Kidney (tissue), 14 donors: ENCODE results near the gene ICOS. TPM values are rescaled to one million over a fixed set of nuclear protein-coding genes. Genes with fewer than 3 reads are reported as not detected.

Source experiments
- DNase-seq, 5 donors: peaks; one replicate each; pipeline ENCODE4 v3.0.0-alpha.2; 2013 to 2020
- FAIRE-seq: peaks from 2 replicates; lab custom pipeline; 2012; peaks lifted over from hg19 to GRCh38; lab: Jason Lieb, UNC
- H3K27ac ChIP-seq, 2 donors: one replicate each; pipeline ENCODE4 v1.7.0; 2013; ENCODE audit warnings: low read depth in 2 of 2, low read length in 2 of 2, inconsistent platforms in 1 of 2
- H3K27me3 ChIP-seq: one replicate; pipeline ENCODE4 v1.7.1; 2013; ENCODE audit warnings: low read length, inconsistent platforms; ENCODE audit not compliant: control insufficient read depth, insufficient read depth
- H3K36me3 ChIP-seq, 3 donors: one replicate each; pipeline versions ENCODE4 v1.7.0 to v1.7.1; 2013; ENCODE audit warnings: low read length in 3 of 3, control low read depth in 1 of 3, inconsistent platforms in 1 of 3; ENCODE audit not compliant: insufficient read depth in 3 of 3, control insufficient read depth in 2 of 3
- H3K4me1 ChIP-seq, 3 donors: one replicate each; pipeline versions ENCODE4 v1.7.0 to v1.7.1; 2013; ENCODE audit warnings: low read length in 3 of 3, inconsistent platforms in 1 of 3, low read depth in 1 of 3; ENCODE audit not compliant: control insufficient read depth in 2 of 3, insufficient read depth in 2 of 3
- H3K4me3 ChIP-seq, 3 donors: one replicate each; pipeline versions ENCODE4 v1.7.0 to v1.8.1; 2013; ENCODE audit warnings: low read length in 3 of 3, control low read depth in 1 of 3, inconsistent platforms in 1 of 3
- H3K9ac ChIP-seq, 3 donors: one replicate each; pipeline versions ENCODE4 v1.7.0 to v1.7.1; 2013; ENCODE audit warnings: low read length in 3 of 3, control low read depth in 1 of 3, inconsistent platforms in 1 of 3
- H3K9me3 ChIP-seq, 3 donors: one replicate each; pipeline versions ENCODE4 v1.7.0 to v1.7.1; 2013; ENCODE audit warnings: low read length in 3 of 3, control low read depth in 1 of 3, inconsistent platforms in 1 of 3; ENCODE audit not compliant: control insufficient read depth in 2 of 3, insufficient read depth in 1 of 3
- intact Hi-C: fragments of 100-400 bp; cut with DNase I; formaldehyde crosslinking; loops from one replicate; pipeline ENCODE4 v1.11.1; 2022
- polyA plus RNA-seq: library from polyadenylated mRNA; stranded (reverse); fragments of 350-450 nt; fragmentation: Illumina TruSeq; extraction: RNeasy Lipid Tissue Mini Kit (QIAGEN cat#74804); gene quantifications from one replicate; pipeline ENCODE4 v1.2.3, GENCODE V29; 2014; ENCODE audit warnings: low read depth, low replicate concordance; ENCODE audit not compliant: insufficient read depth
- total RNA-seq: library from RNA; stranded (reverse); fragmentation: NEBNext Ultra II Directional; extraction: Animal tissue kit (Norgen Biotek cat#: 25700); gene quantifications from one replicate; pipeline ENCODE4 v1.2.1, GENCODE V29; 2021
- TF ChIP-seq, protein P1 (sequence below): IDR thresholded peaks from 3 replicates; pipeline ENCODE4 v1.5.1; 2012; ENCODE audit warnings: mild to moderate bottlenecking, moderate library complexity, borderline replicate concordance; ENCODE audit not compliant: insufficient read depth; ENCODE audit errors: extremely low read depth
- donor health status: control.
- donor health status: control.
- donor health status: control.
- donor health status: control.
- donor health status: control.
- donor health status: DM: yes; HTN: yes; CAD: no.
- donor health status: Normal renal cell carcinoma (clear cell type).

Gene ICOS
- total and polyA plus RNA-seq, 2 donors from 2014 or later: 0.85 TPM; not detected in 1

DNA sequence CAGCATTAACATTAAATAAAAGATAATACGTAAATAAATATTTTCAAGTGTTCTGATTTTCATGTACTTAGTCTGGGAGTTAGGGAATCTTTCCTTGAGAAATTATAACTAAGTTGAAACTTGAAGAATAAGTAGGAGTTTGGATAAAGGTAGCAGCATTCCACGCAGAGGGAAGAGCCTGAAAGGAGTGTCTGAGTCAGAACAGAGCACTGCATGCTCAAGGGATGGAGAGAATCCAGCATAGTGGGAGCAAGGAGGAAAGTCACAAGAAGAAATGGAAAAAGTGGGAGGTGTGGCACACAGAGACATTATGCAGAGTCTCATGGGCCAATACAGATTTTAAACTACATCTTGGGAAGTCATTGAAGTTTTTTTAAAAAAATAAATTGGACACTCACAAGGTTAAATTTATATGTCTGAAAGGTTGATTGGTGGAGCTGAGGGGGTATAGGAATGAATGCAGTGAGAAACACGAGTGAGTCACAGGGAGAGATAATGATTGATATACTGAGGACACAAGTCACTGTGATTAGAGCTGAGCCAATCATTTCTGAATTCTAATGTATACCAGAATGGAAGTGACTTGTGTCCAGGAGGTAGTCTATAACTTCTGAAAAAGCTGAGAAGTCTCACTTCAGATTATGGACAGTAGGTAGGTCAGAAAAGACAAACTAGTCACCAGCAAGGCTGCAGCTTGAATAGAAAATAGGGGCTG lies 66.9 kb downstream of the ICOS start:
- intact Hi-C loops: no loop called here
- H3K4me1 ChIP-seq: no peaks in the 10 kb centered on the region
- H3K27me3 ChIP-seq: no peaks in the 10 kb centered on the region
- no peaks in the 10 kb centered on the region for H3K9me3 ChIP-seq
- H3K27ac ChIP-seq: no peak overlapping the region
- no peak for DNase-seq
- TF ChIP-seq, protein P1, sequence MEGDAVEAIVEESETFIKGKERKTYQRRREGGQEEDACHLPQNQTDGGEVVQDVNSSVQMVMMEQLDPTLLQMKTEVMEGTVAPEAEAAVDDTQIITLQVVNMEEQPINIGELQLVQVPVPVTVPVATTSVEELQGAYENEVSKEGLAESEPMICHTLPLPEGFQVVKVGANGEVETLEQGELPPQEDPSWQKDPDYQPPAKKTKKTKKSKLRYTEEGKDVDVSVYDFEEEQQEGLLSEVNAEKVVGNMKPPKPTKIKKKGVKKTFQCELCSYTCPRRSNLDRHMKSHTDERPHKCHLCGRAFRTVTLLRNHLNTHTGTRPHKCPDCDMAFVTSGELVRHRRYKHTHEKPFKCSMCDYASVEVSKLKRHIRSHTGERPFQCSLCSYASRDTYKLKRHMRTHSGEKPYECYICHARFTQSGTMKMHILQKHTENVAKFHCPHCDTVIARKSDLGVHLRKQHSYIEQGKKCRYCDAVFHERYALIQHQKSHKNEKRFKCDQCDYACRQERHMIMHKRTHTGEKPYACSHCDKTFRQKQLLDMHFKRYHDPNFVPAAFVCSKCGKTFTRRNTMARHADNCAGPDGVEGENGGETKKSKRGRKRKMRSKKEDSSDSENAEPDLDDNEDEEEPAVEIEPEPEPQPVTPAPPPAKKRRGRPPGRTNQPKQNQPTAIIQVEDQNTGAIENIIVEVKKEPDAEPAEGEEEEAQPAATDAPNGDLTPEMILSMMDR: no peak
- H3K4me3 ChIP-seq: no peak overlapping the region
- H3K9ac ChIP-seq: no peak overlapping the region
- no peak for FAIRE-seq
- no peaks in the 10 kb centered on the region for H3K36me3 ChIP-seq

DNA sequence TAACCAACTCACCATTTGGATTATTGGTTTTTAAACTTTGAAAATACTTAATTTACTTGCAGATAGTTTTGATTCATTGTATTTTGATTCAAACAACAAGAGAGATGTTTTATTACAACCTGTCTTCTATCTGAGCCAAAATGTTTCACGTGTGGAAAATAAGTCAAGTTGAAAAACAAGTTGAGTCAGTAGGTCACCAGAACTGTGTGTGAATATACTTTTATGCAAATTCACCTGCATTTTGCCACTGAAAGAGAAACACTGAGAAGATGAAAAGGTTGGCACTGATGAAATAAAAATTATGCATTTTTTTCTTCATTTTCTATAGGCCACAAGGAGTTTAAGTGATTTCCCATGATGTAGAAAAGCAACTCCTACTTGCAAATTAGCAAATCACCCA lies 68.3 kb downstream of the ICOS start:
- Histone ChIP-seq H3K9ac (no peak overlapping the region), H3K9me3 (no peaks in the 10 kb centered on the region), H3K27me3 (no peaks in the 10 kb centered on the region), H3K36me3 (no peaks in the 10 kb centered on the region), H3K27ac (no peak overlapping the region), H3K4me3 (no peak overlapping the region), H3K4me1 (no peaks in the 10 kb centered on the region)
- intact Hi-C loops: no loop called here
- TF ChIP-seq, protein P1: no peak
- no peak for FAIRE-seq
- no peak for DNase-seq

GRCh38 chr2:204005940-204006721 lies 69.6 kb downstream of the ICOS start:
- intact Hi-C loops: no loop called here
- Histone ChIP-seq H3K9me3 (no peaks in the 10 kb centered on the region), H3K27me3 (no peaks in the 10 kb centered on the region), H3K36me3 (no peaks in the 10 kb centered on the region), H3K9ac (no peak overlapping the region), H3K4me3 (no peak overlapping the region), H3K27ac (no peak overlapping the region), H3K4me1 (no peaks in the 10 kb centered on the region)
- TF ChIP-seq, protein P1: no peak
- DNase-seq (no peak), FAIRE-seq (no peak)
